Karpas-422 (cell line): ENCODE results near the gene HS3ST4. TPM values are rescaled to one million over a fixed set of nuclear protein-coding genes. Genes with fewer than 3 reads are reported as not detected.

ENCODE experiments used
- small RNA-seq: library from RNA; depleted of rRNA; stranded (forward); fragments of <200 nt; gene quantifications from one replicate; pipeline ENCODE3, GENCODE V24; 2014
- total RNA-seq: library from RNA; depleted of rRNA; stranded (reverse); fragments of >200 nt; shearing (Covaris generic); gene quantifications from 2 replicates; pipeline ENCODE4 v1.2.3, GENCODE V29; 2014; ENCODE audit warnings: low replicate concordance

HS3ST4 gene
- total RNA-seq, 1 experiment from 2014 or later, result not detected

Small RNA genes within 50 kb of the gene (small RNA-seq; reads per million reads assigned to genes)
- not detected for gene HMGN2P3
- gene MIR548W, result not detected
- gene RNA5SP405, result not detected
